H9 (cell line): Measurements from ENCODE around the gene DOK1. TPM values are rescaled to one million over a fixed set of nuclear protein-coding genes. Genes with fewer than 3 reads are reported as not detected.

Experiments used
- DNase-seq: peaks from one replicate; pipeline ENCODE4 v3.0.0-alpha.2; 2017
- H2AFZ ChIP-seq: one replicate; pipeline ENCODE4 v1.6.1; 2013; ENCODE audit warnings: mild to moderate bottlenecking, low read length, control low read depth, moderate library complexity
- H2AK5ac ChIP-seq: 2 replicates; pipeline ENCODE4 v1.6.1; 2013; ENCODE audit warnings: low read length, control low read depth, mixed read lengths; ENCODE audit not compliant: insufficient read length
- H2BK120ac ChIP-seq: one replicate; pipeline ENCODE4 v1.6.1; 2013; ENCODE audit warnings: low read depth, mild to moderate bottlenecking, low read length, control low read depth, inconsistent platforms; ENCODE audit not compliant: poor library complexity, severe bottlenecking
- H2BK12ac ChIP-seq: 2 replicates; pipeline ENCODE4 v1.6.1; 2013; ENCODE audit warnings: low read length, control low read depth, mixed read lengths, low read depth; ENCODE audit not compliant: insufficient read length
- H2BK15ac ChIP-seq: 2 replicates; pipeline ENCODE4 v1.6.1; 2013; ENCODE audit warnings: low read depth, low read length, control low read depth
- H2BK20ac ChIP-seq: one replicate; pipeline ENCODE4 v1.6.1; 2013; ENCODE audit warnings: low read depth, mild to moderate bottlenecking, low read length, control low read depth, inconsistent platforms; ENCODE audit not compliant: poor library complexity, severe bottlenecking
- H2BK5ac ChIP-seq: 2 replicates; pipeline ENCODE4 v1.6.1; 2013; ENCODE audit warnings: low read length, control low read depth, mixed read lengths; ENCODE audit not compliant: insufficient read length
- H3K14ac ChIP-seq: 2 replicates; pipeline ENCODE4 v1.6.1; 2013; ENCODE audit warnings: low read length, control low read depth; ENCODE audit not compliant: insufficient read depth
- H3K18ac ChIP-seq: 2 replicates; pipeline ENCODE4 v1.6.1; 2013; ENCODE audit warnings: low read depth, mild to moderate bottlenecking, mixed read lengths, low read length, control low read depth; ENCODE audit not compliant: insufficient read length
- H3K23ac ChIP-seq: 2 replicates; pipeline ENCODE4 v1.6.1; 2013; ENCODE audit warnings: low read length, control low read depth, mixed read lengths, low read depth; ENCODE audit not compliant: insufficient read length
- H3K23me2 ChIP-seq: 2 replicates; pipeline ENCODE4 v1.6.1; 2013; ENCODE audit warnings: low read depth, mild to moderate bottlenecking, mixed read lengths, low read length, control low read depth; ENCODE audit not compliant: insufficient read length, poor library complexity, severe bottlenecking
- H3K27ac ChIP-seq: 2 replicates; pipeline ENCODE4 v1.5.1; 2013; ENCODE audit warnings: low read length, control low read depth, mixed read lengths, low read depth; ENCODE audit not compliant: insufficient read length
- H3K27me3 ChIP-seq: 2 replicates; pipeline ENCODE4 v1.6.1; 2013; ENCODE audit warnings: low read length, control low read depth, inconsistent platforms; ENCODE audit not compliant: insufficient read depth
- H3K4ac ChIP-seq: 2 replicates; pipeline ENCODE4 v1.6.1; 2013; ENCODE audit warnings: low read depth, mild to moderate bottlenecking, control low read depth, inconsistent platforms, low read length, moderate library complexity
- H3K4me1 ChIP-seq: 2 replicates; pipeline ENCODE4 v1.6.1; 2013; ENCODE audit warnings: low read length, control low read depth, inconsistent platforms; ENCODE audit not compliant: insufficient read depth
- H3K4me2 ChIP-seq: 2 replicates; pipeline ENCODE4 v1.6.1; 2013; ENCODE audit warnings: low read length, control low read depth, mixed read lengths; ENCODE audit not compliant: insufficient read length, insufficient read depth
- H3K56ac ChIP-seq: 2 replicates; pipeline ENCODE4 v1.6.1; 2013; ENCODE audit warnings: low read depth, mild to moderate bottlenecking, mixed read lengths, low read length, control low read depth; ENCODE audit not compliant: insufficient read length
- H3K79me1 ChIP-seq: 2 replicates; pipeline ENCODE4 v1.6.1; 2013; ENCODE audit warnings: low read depth, mild to moderate bottlenecking, moderate library complexity, low read length, control low read depth, inconsistent platforms; ENCODE audit not compliant: insufficient read depth, poor library complexity, severe bottlenecking
- H3K79me2 ChIP-seq: 2 replicates; pipeline ENCODE4 v1.6.1; 2013; ENCODE audit warnings: low read length, control low read depth, inconsistent platforms; ENCODE audit not compliant: insufficient read depth
- H3K9ac ChIP-seq: 2 replicates; pipeline ENCODE4 v1.6.1; 2013; ENCODE audit warnings: low read length, control low read depth, mixed read lengths; ENCODE audit not compliant: insufficient read length; ENCODE audit errors: extremely low read depth
- H3K9me3 ChIP-seq: one replicate; pipeline ENCODE4 v1.6.1; 2013; ENCODE audit warnings: low read depth, low read length, inconsistent platforms; ENCODE audit not compliant: control insufficient read depth
- H3T11ph ChIP-seq: one replicate; pipeline ENCODE4 v1.6.1; 2013; ENCODE audit warnings: mild to moderate bottlenecking, low read length, control low read depth, inconsistent platforms
- H4K20me1 ChIP-seq: one replicate; pipeline ENCODE4 v1.6.1; 2013; ENCODE audit not compliant: control insufficient read depth, insufficient read length, insufficient read depth
- H4K5ac ChIP-seq: 2 replicates; pipeline ENCODE4 v1.6.1; 2013; ENCODE audit warnings: low read depth, mild to moderate bottlenecking, mixed read lengths, low read length, control low read depth; ENCODE audit not compliant: insufficient read length
- H4K8ac ChIP-seq: replicated peaks from 2 replicates; pipeline ENCODE4 v1.6.1; 2013; ENCODE audit warnings: low read length, control low read depth, mixed read lengths, low read depth; ENCODE audit not compliant: insufficient read length
- H4K91ac ChIP-seq: 2 replicates; pipeline ENCODE4 v1.6.1; 2013; ENCODE audit warnings: low read depth, mild to moderate bottlenecking, moderate library complexity, mixed read lengths, low read length, control low read depth; ENCODE audit not compliant: insufficient read length
- H3K27ac Mint-ChIP-seq, 3 experiments: 2 replicates in 2 of 3; 3 replicates in 1 of 3; pipeline ENCODE4 v1.8.0; 2020 to 2021; ENCODE audit warnings: mixed read lengths in 3 of 3, mild to moderate bottlenecking in 1 of 3, moderate library complexity in 1 of 3
- H3K27me3 Mint-ChIP-seq: 2 replicates; pipeline ENCODE4 v1.8.0; 2021; ENCODE audit warnings: low read depth, mild to moderate bottlenecking, moderate library complexity, mixed read lengths
- H3K36me3 Mint-ChIP-seq, 3 experiments: 2 replicates in 2 of 3; 3 replicates in 1 of 3; pipeline ENCODE4 v1.8.0; 2020 to 2021; ENCODE audit warnings: low read depth in 3 of 3, mixed read lengths in 3 of 3; ENCODE audit not compliant: insufficient read depth in 1 of 3
- H3K4me1 Mint-ChIP-seq, 2 experiments: 2 replicates each; pipeline ENCODE4 v1.8.0; 2020; ENCODE audit warnings: mixed read lengths in 2 of 2
- H3K4me3 Mint-ChIP-seq, 2 experiments: 2 replicates in 1 of 2; 3 replicates in 1 of 2; pipeline ENCODE4 v1.8.0; 2020 to 2021; ENCODE audit warnings: mild to moderate bottlenecking in 2 of 2, mixed read lengths in 2 of 2, moderate library complexity in 1 of 2
- H3K9me3 Mint-ChIP-seq, 2 experiments: 2 replicates in 1 of 2; 3 replicates in 1 of 2; pipeline ENCODE4 v1.8.0; 2020; ENCODE audit warnings: mild to moderate bottlenecking in 2 of 2, mixed read lengths in 2 of 2, moderate library complexity in 1 of 2
- WGBS: extraction: QIAGEN DNeasy Blood & Tissue Kit; methylation state at CpG from one replicate; pipeline ENCODE4 v1.1.7; 2013; ENCODE audit warnings: missing lambda C conversion rate, low lambda C conversion rate, mixed read lengths; ENCODE audit not compliant: insufficient read length; ENCODE audit errors: extremely low coverage; 5-methylcytosine and 5-hydroxymethylcytosine counted together
- total RNA-seq: library from RNA; stranded (reverse); gene quantifications from 2 replicates; pipeline ENCODE4 v1.2.1, GENCODE V29; 2021
- TF ChIP-seq, protein P1 (sequence below): fragments of 200-600 bp; sonication (generic); conservative IDR thresholded peaks from 3 replicates; pipeline ENCODE4 v1.8.0; 2021; ENCODE audit warnings: antibody characterized with exemption, mild to moderate bottlenecking

Gene DOK1
- total RNA-seq, 1 experiment from 2014 or later = 16.0 TPM

DNA sequence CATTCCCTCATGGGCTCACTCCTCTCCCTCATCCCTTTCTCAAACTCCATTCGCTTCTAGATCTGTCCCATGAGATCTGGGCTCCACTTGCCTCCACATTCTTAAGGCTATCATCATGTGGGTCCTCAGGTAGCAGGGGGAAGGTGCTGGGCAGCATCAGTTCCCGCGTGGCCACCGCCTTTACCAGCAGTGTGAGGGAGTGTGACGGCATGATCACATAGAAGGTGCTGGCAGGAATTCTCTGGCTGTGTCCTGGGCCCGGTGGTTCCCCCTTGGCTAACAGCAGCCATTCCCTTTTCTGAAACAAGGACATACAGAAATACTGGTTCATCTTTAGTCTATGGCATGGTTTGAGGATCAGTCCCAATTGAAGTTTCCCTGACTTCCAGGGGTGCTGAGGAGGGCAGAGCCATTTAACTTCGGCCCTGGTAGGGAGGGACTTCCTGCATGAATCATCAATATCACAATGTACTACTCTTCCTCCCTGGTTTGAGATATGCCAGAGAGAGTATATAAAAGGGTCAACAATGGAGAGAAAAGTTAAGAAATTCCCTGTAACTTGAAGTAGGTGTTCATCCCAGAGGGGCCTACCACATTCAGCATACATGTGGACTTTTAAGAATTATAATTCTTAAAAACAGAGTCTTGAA is 7.7 kb downstream of the DOK1 start:
- Histone ChIP-seq H3K9me3 (no peaks in the 10 kb centered on the region), H3K23ac (no peak overlapping the region), H3K79me2 (no peaks in the 10 kb centered on the region), H3K4ac (no peak overlapping the region), H4K20me1 (no peaks in the 10 kb centered on the region), H2AK5ac (no peak overlapping the region), H3K79me1 (no peaks in the 10 kb centered on the region), H4K5ac (no peak overlapping the region), H4K8ac (no peak overlapping the region), H3K27ac (no peak overlapping the region), H3K14ac (no peak overlapping the region), H3K56ac (no peak overlapping the region), H4K91ac (no peak overlapping the region), H2BK120ac (no peak overlapping the region), H3T11ph (no peak overlapping the region), H3K23me2 (no peaks in the 10 kb centered on the region), H3K27me3 (no peaks in the 10 kb centered on the region), H3K9ac (no peak overlapping the region), H2BK5ac (no peak overlapping the region), H3K18ac (no peak overlapping the region), H3K4me2 (no peak overlapping the region), H2AFZ (no peak overlapping the region), H2BK15ac (0 out of 2 replicates have a peak overlapping the region, but pooled peaks have one; percentile 53), H2BK12ac (no peak overlapping the region), H3K4me1 (0 out of 2 replicates have a peak, but pooled peaks cover 3% of the 10 kb centered on the region), H2BK20ac (no peak overlapping the region)
- H3K4me3 Mint-ChIP-seq = no peak overlapping the region
- 0 out of 7 replicates have a peak, but pooled peaks cover 0 to 3% (median 1%) of the 10 kb centered on the region in 3 experiments for H3K36me3 Mint-ChIP-seq
- TF ChIP-seq, protein P1, sequence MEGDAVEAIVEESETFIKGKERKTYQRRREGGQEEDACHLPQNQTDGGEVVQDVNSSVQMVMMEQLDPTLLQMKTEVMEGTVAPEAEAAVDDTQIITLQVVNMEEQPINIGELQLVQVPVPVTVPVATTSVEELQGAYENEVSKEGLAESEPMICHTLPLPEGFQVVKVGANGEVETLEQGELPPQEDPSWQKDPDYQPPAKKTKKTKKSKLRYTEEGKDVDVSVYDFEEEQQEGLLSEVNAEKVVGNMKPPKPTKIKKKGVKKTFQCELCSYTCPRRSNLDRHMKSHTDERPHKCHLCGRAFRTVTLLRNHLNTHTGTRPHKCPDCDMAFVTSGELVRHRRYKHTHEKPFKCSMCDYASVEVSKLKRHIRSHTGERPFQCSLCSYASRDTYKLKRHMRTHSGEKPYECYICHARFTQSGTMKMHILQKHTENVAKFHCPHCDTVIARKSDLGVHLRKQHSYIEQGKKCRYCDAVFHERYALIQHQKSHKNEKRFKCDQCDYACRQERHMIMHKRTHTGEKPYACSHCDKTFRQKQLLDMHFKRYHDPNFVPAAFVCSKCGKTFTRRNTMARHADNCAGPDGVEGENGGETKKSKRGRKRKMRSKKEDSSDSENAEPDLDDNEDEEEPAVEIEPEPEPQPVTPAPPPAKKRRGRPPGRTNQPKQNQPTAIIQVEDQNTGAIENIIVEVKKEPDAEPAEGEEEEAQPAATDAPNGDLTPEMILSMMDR = no peak
- WGBS = no CpG with 5 or more reads among the region's 7 CpGs
- no peak for DNase-seq
- peak overlapping the region in 1 of 3 experiments; percentile 54; a peak in 1 of 7 replicates for H3K27ac Mint-ChIP-seq
- H3K9me3 Mint-ChIP-seq = no peaks in the 10 kb centered on the region
- H3K4me1 Mint-ChIP-seq = peaks cover 9 to 14% of the 10 kb centered on the region in 2 experiments
- H3K27me3 Mint-ChIP-seq = peaks cover 20% of the 10 kb centered on the region
